Osteoblast (primary cell): ENCODE results near the gene ZDHHC13. TPM values are rescaled to one million over a fixed set of nuclear protein-coding genes. Genes with fewer than 3 reads are reported as not detected.

Experiments
- DNase-seq: peaks from one replicate; pipeline ENCODE4 v3.0.0; 2011; ENCODE audit warnings: low spot score, mixed read lengths; ENCODE audit not compliant: insufficient read length; ENCODE audit errors: missing footprints
- H2AFZ ChIP-seq: 2 replicates; pipeline ENCODE4 v1.6.0; 2011; ENCODE audit warnings: mild to moderate bottlenecking, low read length
- H3K27ac ChIP-seq: 2 replicates; pipeline ENCODE4 v1.5.1; 2011; ENCODE audit warnings: mild to moderate bottlenecking, low read depth, low read length, moderate library complexity
- H3K27me3 ChIP-seq: 2 replicates; pipeline ENCODE4 v1.6.0; 2012; ENCODE audit warnings: mild to moderate bottlenecking, control low read depth, inconsistent platforms, low read length, moderate library complexity; ENCODE audit not compliant: insufficient read depth
- H3K36me3 ChIP-seq: 2 replicates; pipeline ENCODE4 v1.5.1; 2011; ENCODE audit warnings: mild to moderate bottlenecking, low read length, control low read depth, moderate library complexity; ENCODE audit not compliant: insufficient read depth
- H3K4me1 ChIP-seq: 2 replicates; pipeline ENCODE4 v1.5.1; 2011; ENCODE audit warnings: mild to moderate bottlenecking, low read length, control low read depth, moderate library complexity; ENCODE audit not compliant: insufficient read depth
- H3K4me2 ChIP-seq: 2 replicates; pipeline ENCODE4 v1.6.0; 2011; ENCODE audit warnings: mild to moderate bottlenecking, low read length; ENCODE audit not compliant: insufficient read depth
- H3K4me3 ChIP-seq: fragments of 200-600 bp; sonication (generic); 3 replicates; pipeline ENCODE4 v1.5.1; 2012; ENCODE audit warnings: mild to moderate bottlenecking, low read length, inconsistent platforms; ENCODE audit not compliant: insufficient read depth
- H3K79me2 ChIP-seq: 2 replicates; pipeline ENCODE4 v1.6.0; 2012; ENCODE audit warnings: mild to moderate bottlenecking, low read length, control low read depth, inconsistent platforms; ENCODE audit not compliant: insufficient read depth
- H3K9me3 ChIP-seq: 2 replicates; pipeline ENCODE4 v1.5.1; 2011; ENCODE audit warnings: low read depth, low read length, control low read depth
- H4K20me1 ChIP-seq: 2 replicates; pipeline ENCODE4 v1.6.0; 2012; ENCODE audit warnings: mild to moderate bottlenecking, low read length, control low read depth; ENCODE audit not compliant: insufficient read depth
- total RNA-seq: library from RNA; depleted of rRNA; stranded (reverse); fragments of >200 nt; gene quantifications from 2 replicates; pipeline ENCODE4 v1.2.3, GENCODE V29; 2012
- TF ChIP-seq, protein P1 (sequence below): IDR thresholded peaks from 2 replicates; pipeline ENCODE4 v1.5.1; 2011; ENCODE audit warnings: mild to moderate bottlenecking, low read depth, low read length, moderate library complexity; ENCODE audit errors: extremely low read depth

The ZDHHC13 gene
- total RNA-seq, 1 donor, result 16.6 TPM

DNA sequence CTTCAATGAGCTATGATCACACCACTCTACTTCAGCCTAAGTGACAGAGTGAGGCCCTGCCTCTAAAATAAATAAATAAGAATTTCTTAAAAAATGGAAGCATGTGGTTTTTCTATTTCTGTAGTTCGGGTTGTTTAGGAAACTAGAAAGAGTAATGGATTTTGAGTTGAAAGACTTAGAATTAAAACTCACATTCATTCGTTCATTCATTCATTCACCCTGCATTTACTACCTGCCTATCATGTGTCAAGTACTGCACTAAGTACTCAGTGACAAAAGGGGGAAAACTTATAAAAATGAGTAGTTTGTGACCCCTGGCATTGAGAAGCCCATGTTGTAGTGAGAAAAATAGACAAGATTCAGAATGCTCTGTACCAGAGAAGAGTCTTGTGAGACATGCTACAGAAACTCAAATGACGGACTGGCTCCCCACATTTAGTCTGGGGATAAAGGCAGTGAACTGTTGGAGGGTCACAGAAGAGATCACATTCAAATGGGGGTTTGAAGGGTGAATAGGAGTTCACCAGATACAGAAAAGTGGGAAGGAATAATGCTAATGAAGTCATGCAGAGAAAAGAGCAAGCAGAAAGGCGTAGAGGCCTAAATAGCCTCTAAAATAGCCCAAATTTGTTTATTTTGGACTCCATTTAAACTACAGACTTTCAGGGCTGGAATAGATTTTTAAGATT lies 77.8 kb downstream of the ZDHHC13 start:
- H3K36me3 ChIP-seq, result no peaks in the 10 kb centered on the region
- TF ChIP-seq, protein P1, sequence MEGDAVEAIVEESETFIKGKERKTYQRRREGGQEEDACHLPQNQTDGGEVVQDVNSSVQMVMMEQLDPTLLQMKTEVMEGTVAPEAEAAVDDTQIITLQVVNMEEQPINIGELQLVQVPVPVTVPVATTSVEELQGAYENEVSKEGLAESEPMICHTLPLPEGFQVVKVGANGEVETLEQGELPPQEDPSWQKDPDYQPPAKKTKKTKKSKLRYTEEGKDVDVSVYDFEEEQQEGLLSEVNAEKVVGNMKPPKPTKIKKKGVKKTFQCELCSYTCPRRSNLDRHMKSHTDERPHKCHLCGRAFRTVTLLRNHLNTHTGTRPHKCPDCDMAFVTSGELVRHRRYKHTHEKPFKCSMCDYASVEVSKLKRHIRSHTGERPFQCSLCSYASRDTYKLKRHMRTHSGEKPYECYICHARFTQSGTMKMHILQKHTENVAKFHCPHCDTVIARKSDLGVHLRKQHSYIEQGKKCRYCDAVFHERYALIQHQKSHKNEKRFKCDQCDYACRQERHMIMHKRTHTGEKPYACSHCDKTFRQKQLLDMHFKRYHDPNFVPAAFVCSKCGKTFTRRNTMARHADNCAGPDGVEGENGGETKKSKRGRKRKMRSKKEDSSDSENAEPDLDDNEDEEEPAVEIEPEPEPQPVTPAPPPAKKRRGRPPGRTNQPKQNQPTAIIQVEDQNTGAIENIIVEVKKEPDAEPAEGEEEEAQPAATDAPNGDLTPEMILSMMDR, result no peak

DNA sequence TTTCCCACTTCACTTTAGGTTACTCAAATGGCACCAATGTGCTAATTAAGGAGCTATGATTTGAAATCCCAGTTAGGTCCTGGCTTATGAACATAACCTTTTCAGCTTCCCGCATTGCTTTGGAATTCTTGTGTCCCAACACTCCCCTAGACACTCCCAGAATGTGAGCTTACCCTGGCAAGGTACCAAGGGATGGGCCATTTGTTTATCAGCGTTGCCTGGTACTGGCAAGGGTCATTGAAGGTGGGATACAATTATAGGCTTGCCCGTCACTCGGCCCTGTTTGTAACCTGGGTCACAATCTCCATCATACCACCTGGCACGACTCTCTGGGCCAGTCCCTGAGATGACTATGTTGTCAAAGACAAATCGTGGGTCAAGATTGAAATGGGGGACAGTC lies 79.5 kb downstream of the ZDHHC13 start:
- H3K79me2 ChIP-seq, result no peaks in the 10 kb centered on the region
- peaks cover 11% of the 10 kb centered on the region for H3K27me3 ChIP-seq
- H3K4me3 ChIP-seq, result no peak overlapping the region
- H3K27ac ChIP-seq, result no peak overlapping the region
- no peaks in the 10 kb centered on the region for H3K9me3 ChIP-seq
- H4K20me1 ChIP-seq, result no peaks in the 10 kb centered on the region
- peaks cover 10% of the 10 kb centered on the region for H3K4me1 ChIP-seq
- H3K36me3 ChIP-seq, result no peaks in the 10 kb centered on the region
- DNase-seq, result no peak
- no peak overlapping the region for H2AFZ ChIP-seq
- no peak overlapping the region for H3K4me2 ChIP-seq
- TF ChIP-seq, protein P1, result no peak

More for the DNA sequence above, 77.8 kb downstream of the ZDHHC13 start:
- no peaks in the 10 kb centered on the region for H3K9me3 ChIP-seq
- peaks cover 11% of the 10 kb centered on the region for H3K27me3 ChIP-seq
- H3K4me3 ChIP-seq, result no peak overlapping the region
- H3K4me2 ChIP-seq, result no peak overlapping the region
- no peaks in the 10 kb centered on the region for H4K20me1 ChIP-seq
- DNase-seq, result no peak
- no peaks in the 10 kb centered on the region for H3K79me2 ChIP-seq
- no peak overlapping the region for H2AFZ ChIP-seq
- no peaks in the 10 kb centered on the region for H3K4me1 ChIP-seq
- H3K27ac ChIP-seq, result no peak overlapping the region

DNA sequence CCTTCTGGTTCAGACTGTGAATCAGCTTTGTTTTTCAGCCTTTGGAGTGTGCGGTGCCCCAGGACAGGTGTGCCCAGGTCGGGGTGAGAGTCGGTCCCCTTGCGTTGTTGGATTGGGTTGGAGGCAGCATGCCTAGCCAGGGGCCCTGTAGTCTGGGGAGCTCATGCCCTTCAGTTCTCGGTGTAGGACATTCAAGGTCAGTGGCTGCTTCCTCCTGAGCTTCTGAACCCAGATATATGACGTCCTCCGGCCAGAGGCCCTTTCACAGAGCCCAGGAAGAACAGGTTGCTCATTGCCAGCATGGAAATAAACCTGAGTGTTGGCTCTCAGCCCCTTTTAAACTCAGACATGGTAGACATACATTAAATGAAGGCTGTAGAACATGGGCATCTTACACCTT lies 82.1 kb downstream of the ZDHHC13 start:
- Histone ChIP-seq H3K4me3 (no peak overlapping the region), H3K9me3 (no peaks in the 10 kb centered on the region), H2AFZ (no peak overlapping the region), H3K36me3 (no peaks in the 10 kb centered on the region), H3K27ac (no peak overlapping the region), H4K20me1 (no peaks in the 10 kb centered on the region), H3K79me2 (no peaks in the 10 kb centered on the region), H3K27me3 (peaks cover 15% of the 10 kb centered on the region), H3K4me1 (peaks cover 19% of the 10 kb centered on the region), H3K4me2 (no peak overlapping the region)
- no peak for DNase-seq
- TF ChIP-seq, protein P1, result no peak

DNA sequence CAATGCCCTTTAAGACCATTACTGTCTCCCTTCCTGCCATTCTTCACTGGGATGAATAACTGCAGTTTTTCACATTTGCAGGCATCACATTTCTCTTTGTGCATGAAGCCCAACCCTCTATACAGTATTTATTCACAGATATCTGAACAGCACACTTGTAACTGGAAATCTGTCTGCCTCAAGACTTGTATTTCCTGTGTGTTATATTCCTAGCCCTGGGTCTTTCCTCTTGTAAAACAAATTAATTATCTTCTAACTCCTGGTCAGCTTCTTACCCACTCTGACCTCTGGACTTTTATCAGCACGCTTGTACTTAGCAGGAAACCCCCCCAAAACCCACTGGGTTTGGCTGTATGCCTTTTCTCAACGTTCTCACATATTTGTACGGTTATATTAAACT lies 82.8 kb downstream of the ZDHHC13 start:
- no peak for DNase-seq
- H3K79me2 ChIP-seq, result no peaks in the 10 kb centered on the region
- H3K27me3 ChIP-seq, result peaks cover 15% of the 10 kb centered on the region
- no peak overlapping the region for H3K27ac ChIP-seq
- no peaks in the 10 kb centered on the region for H3K36me3 ChIP-seq
- H4K20me1 ChIP-seq, result no peaks in the 10 kb centered on the region
- TF ChIP-seq, protein P1, result no peak
- H3K4me3 ChIP-seq, result no peak overlapping the region
- H3K4me2 ChIP-seq, result no peak overlapping the region
- no peaks in the 10 kb centered on the region for H3K9me3 ChIP-seq
- no peak overlapping the region for H2AFZ ChIP-seq
- H3K4me1 ChIP-seq, result peaks cover 19% of the 10 kb centered on the region
